PC-9 (cell line): ENCODE data around the gene TMEM45A. TPM values are rescaled to one million over a fixed set of nuclear protein-coding genes. Genes with fewer than 3 reads are reported as not detected.

ENCODE experiments used
- BruUV-seq: library from RNA; stranded (reverse); fragments of 400-500 nt; replicated peaks from 2 replicates; lab custom pipeline; 2021; lab: Mats Ljungman, UMichigan
- CTCF ChIA-PET: fragments of 300-600 bp; sonication (Branson Sonifier 250); formaldehyde crosslinking; loops from one replicate; lab custom pipeline; 2022; ENCODE audit warnings: antibody characterized with exemption; lab: Charles Lee
- POLR2A ChIA-PET: fragments of 300-600 bp; sonication (Branson Sonifier 250); formaldehyde crosslinking; loops from one replicate; lab custom pipeline; 2022; ENCODE audit warnings: antibody characterized with exemption; ENCODE audit not compliant: unreplicated experiment; lab: Charles Lee
- DNase-seq, 2 experiments: peaks; one replicate each; pipeline versions ENCODE4 v3.0.0 to v3.0.0-alpha.2; 2015 to 2022; ENCODE audit warnings: mixed read lengths in 1 of 2
- H2AFZ ChIP-seq: fragments of 200-600 bp; sonication (generic); 2 replicates; pipeline ENCODE4 v1.8.1; 2017; ENCODE audit warnings: antibody characterized with exemption
- H3F3A ChIP-seq: fragments of 200-600 bp; sonication (generic); 2 replicates; pipeline ENCODE4 v1.8.1; 2017; ENCODE audit warnings: antibody characterized with exemption, mild to moderate bottlenecking, low read depth; ENCODE audit not compliant: insufficient read depth
- H3K27ac ChIP-seq: fragments of 200-600 bp; sonication (generic); 2 replicates; pipeline ENCODE4 v1.6.1; 2016; ENCODE audit warnings: mixed run types
- H3K27me3 ChIP-seq: fragments of 200-600 bp; sonication (generic); 2 replicates; pipeline ENCODE4 v1.6.1; 2016; ENCODE audit warnings: low read depth, mixed run types; ENCODE audit not compliant: insufficient read depth
- H3K36me3 ChIP-seq: fragments of 200-600 bp; sonication (generic); 2 replicates; pipeline ENCODE4 v1.6.1; 2016; ENCODE audit warnings: low read depth, mixed run types
- H3K4me1 ChIP-seq: fragments of 200-600 bp; sonication (generic); replicated peaks from 2 replicates; pipeline ENCODE4 v1.6.1; 2016; ENCODE audit warnings: mixed run types; ENCODE audit not compliant: insufficient read depth
- H3K4me2 ChIP-seq: fragments of 200-600 bp; sonication (generic); 2 replicates; pipeline ENCODE4 v1.6.1; 2017; ENCODE audit warnings: mixed run types
- H3K4me3 ChIP-seq: fragments of 200-600 bp; sonication (generic); 2 replicates; pipeline ENCODE4 v1.6.1; 2016; ENCODE audit warnings: mixed run types
- H3K79me2 ChIP-seq: fragments of 200-600 bp; sonication (generic); 2 replicates; pipeline ENCODE4 v1.6.1; 2017; ENCODE audit warnings: low read depth, mixed run types
- H3K9me2 ChIP-seq: fragments of 200-600 bp; sonication (generic); 2 replicates; pipeline ENCODE4 v1.8.1; 2017; ENCODE audit warnings: mild to moderate bottlenecking; ENCODE audit not compliant: insufficient read depth
- H3K9me3 ChIP-seq: fragments of 200-600 bp; sonication (generic); 2 replicates; pipeline ENCODE4 v1.8.1; 2016; ENCODE audit warnings: low read depth; ENCODE audit not compliant: insufficient read depth
- H4K20me1 ChIP-seq: fragments of 200-600 bp; sonication (generic); 2 replicates; pipeline ENCODE4 v1.8.1; 2017; ENCODE audit not compliant: insufficient read depth
- EZH2 ChIP-seq: fragments of 200-600 bp; sonication (generic); IDR thresholded peaks from 2 replicates; pipeline ENCODE4 v1.8.0; 2017; ENCODE audit warnings: antibody characterized with exemption, low read depth
- intact Hi-C: fragments of 100-400 bp; cut with micrococcal nuclease; formaldehyde crosslinking; loops from one replicate; pipeline ENCODE4 v1.10.0; 2022; ENCODE audit not compliant: unreplicated experiment
- total RNA-seq: library from RNA; stranded (reverse); gene quantifications from 2 replicates; pipeline ENCODE4 v1.2.3, GENCODE V29; 2021
- TF ChIP-seq, protein P1 (sequence below): fragments of 200-600 bp; sonication (generic); conservative IDR thresholded peaks from 2 replicates; pipeline ENCODE4 v1.6.1; 2017; ENCODE audit warnings: mixed run types, antibody characterized with exemption, mild to moderate bottlenecking, moderate library complexity

Gene TMEM45A
- total RNA-seq, 1 experiment from 2014 or later: 31.1 TPM

DNA sequence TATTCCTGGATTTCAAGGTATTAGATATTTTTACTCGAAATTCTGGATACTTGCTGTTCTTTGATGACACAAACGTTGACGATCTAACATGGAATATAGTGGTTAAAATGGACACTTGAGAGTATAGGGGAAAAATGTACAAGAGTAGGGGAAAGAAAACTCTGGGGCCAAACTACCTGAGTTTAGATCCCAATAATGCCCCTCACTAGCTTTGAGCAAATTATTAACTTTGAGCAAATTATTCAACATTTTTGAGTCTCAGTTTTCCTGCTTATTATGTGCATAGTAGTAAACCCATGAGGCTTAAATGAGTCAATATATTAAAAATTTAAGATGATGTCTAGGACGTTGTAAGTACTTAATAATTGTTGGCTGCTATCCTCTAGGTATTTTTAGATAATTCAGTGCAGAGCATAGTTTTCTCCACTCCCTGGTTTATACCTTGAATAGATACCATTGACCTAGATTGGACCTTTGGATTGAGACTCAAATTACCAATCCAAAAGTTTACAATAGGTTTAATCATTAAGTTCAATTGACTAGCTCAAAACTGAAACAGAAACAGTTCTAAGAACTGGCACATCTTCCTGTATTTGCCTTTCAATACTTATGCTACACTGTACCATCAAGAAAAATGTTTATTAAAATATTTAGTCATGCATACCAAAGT is 121.4 kb downstream of the TMEM45A start:
- BruUV-seq: no TSS peak
- Histone ChIP-seq H3K36me3 (no peaks in the 10 kb centered on the region), H3K4me1 (no peaks in the 10 kb centered on the region), H3K79me2 (no peaks in the 10 kb centered on the region), H4K20me1 (no peaks in the 10 kb centered on the region), H3K27ac (no peak overlapping the region), H3K4me3 (no peak overlapping the region), H3K9me3 (no peaks in the 10 kb centered on the region), H3K27me3 (no peaks in the 10 kb centered on the region), H3F3A (no peaks in the 10 kb centered on the region), H3K4me2 (no peak overlapping the region), H3K9me2 (0 out of 2 replicates have a peak, but pooled peaks cover 4% of the 10 kb centered on the region), H2AFZ (no peak overlapping the region)
- CTCF ChIA-PET: interaction anchor here (0.6 kb wide), 1 partner anchor 151 kb away, joined by 5 read pairs; no protein-coding TSS in a partner anchor
- POLR2A ChIA-PET: interaction anchor here (0.6 kb wide), 1 partner anchor 28 kb away, joined by 5 read pairs; no protein-coding TSS in a partner anchor
- DNase-seq: no peak
- TF ChIP-seq, protein P1, sequence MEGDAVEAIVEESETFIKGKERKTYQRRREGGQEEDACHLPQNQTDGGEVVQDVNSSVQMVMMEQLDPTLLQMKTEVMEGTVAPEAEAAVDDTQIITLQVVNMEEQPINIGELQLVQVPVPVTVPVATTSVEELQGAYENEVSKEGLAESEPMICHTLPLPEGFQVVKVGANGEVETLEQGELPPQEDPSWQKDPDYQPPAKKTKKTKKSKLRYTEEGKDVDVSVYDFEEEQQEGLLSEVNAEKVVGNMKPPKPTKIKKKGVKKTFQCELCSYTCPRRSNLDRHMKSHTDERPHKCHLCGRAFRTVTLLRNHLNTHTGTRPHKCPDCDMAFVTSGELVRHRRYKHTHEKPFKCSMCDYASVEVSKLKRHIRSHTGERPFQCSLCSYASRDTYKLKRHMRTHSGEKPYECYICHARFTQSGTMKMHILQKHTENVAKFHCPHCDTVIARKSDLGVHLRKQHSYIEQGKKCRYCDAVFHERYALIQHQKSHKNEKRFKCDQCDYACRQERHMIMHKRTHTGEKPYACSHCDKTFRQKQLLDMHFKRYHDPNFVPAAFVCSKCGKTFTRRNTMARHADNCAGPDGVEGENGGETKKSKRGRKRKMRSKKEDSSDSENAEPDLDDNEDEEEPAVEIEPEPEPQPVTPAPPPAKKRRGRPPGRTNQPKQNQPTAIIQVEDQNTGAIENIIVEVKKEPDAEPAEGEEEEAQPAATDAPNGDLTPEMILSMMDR: no peak
- no peak for TF ChIP-seq EZH2
- intact Hi-C loops: no loop called here

DNA sequence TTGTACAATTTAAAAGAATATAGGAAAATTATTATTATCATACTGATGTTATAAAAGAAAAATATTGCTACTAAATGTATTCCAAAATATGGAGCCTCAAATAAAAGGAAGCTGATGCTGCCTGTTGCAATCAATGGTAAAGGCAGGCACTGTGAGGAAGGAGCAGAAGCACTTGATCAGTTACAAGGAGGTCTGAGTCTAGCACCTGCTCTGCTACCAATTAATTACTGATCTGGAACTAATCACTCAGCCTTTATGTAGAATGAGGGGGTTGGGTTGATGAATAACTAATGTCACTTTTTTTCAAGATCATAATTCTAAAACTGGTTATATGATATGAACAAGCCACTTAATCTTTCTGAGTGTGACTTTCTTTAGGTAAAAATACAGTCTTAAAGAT is 122.5 kb downstream of the TMEM45A start:
- CTCF ChIA-PET: no interaction called here
- Histone ChIP-seq H3K79me2 (no peaks in the 10 kb centered on the region), H3K4me3 (no peak overlapping the region), H3K9me3 (no peaks in the 10 kb centered on the region), H2AFZ (no peak overlapping the region), H3K27ac (no peak overlapping the region), H4K20me1 (no peaks in the 10 kb centered on the region), H3K4me2 (no peak overlapping the region), H3F3A (no peaks in the 10 kb centered on the region), H3K9me2 (0 out of 2 replicates have a peak, but pooled peaks cover 4% of the 10 kb centered on the region), H3K27me3 (no peaks in the 10 kb centered on the region), H3K36me3 (no peaks in the 10 kb centered on the region), H3K4me1 (no peaks in the 10 kb centered on the region)
- TF ChIP-seq, protein P1: no peak
- no peak for TF ChIP-seq EZH2
- POLR2A ChIA-PET: interaction anchor here (0.6 kb wide), 1 partner anchor 516 kb away, joined by 3 read pairs; no protein-coding TSS in a partner anchor
- no peak for DNase-seq
- intact Hi-C loops: no loop called here
- BruUV-seq: no TSS peak

DNA sequence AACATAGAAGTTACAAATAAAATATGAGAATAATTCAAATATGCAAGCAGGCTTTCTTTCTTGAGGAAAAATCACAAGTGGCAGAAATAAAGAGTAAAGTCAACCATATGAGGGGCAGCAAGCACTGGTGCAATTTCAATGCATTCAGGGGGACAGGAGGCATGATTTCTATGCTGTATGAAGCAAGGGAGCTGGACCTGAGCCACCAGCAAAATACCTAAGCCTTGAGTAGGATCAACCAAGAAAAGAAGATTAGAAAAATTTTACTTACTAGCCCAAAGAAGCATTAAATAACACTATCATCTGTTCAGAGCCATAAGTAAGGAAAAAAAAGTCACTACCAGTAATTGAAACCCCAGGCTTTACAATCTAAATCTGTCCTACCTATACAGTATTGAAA is 123.3 kb downstream of the TMEM45A start:
- no peak overlapping the region for H3K4me3 ChIP-seq
- intact Hi-C loops: no loop called here
- POLR2A ChIA-PET: no interaction called here

More for the DNA sequence above, 123.3 kb downstream of the TMEM45A start:
- BruUV-seq: no TSS peak
- H3K4me1 ChIP-seq: no peaks in the 10 kb centered on the region
- CTCF ChIA-PET: no interaction called here
- TF ChIP-seq EZH2: no peak
- TF ChIP-seq, protein P1: no peak
- H4K20me1 ChIP-seq: no peaks in the 10 kb centered on the region
- no peaks in the 10 kb centered on the region for H3K36me3 ChIP-seq
- 0 out of 2 replicates have a peak, but pooled peaks cover 4% of the 10 kb centered on the region for H3K9me2 ChIP-seq
- H3K79me2 ChIP-seq: no peaks in the 10 kb centered on the region
- H2AFZ ChIP-seq: no peak overlapping the region; the same call in 1 of the 2 replicates
- H3K4me2 ChIP-seq: no peak overlapping the region
- H3F3A ChIP-seq: no peaks in the 10 kb centered on the region
- no peak overlapping the region for H3K27ac ChIP-seq
- H3K27me3 ChIP-seq: no peaks in the 10 kb centered on the region
- no peak for DNase-seq
- H3K9me3 ChIP-seq: no peaks in the 10 kb centered on the region
